Measurements from ENCODE around the gene ISCA1. TPM values are rescaled to one million over a fixed set of nuclear protein-coding genes. Genes with fewer than 3 reads are reported as not detected.

The ISCA1 gene
- total RNA-seq (10 to 100 TPM; 24.1 to 25.2 TPM), polyA plus RNA-seq (ENCODE audit: insufficient read length in 6 of 6) (10 to 100 TPM; 39.0 to 47.0 (median 40.4) TPM)
- long read RNA-seq, donor 1, transcript ISCA1-203 (4 exons, 1,958 nt): major isoform, 29 of 29 reads
- long read RNA-seq, donor 1, partial matches to known transcripts: 0 of 29 reads
- long read RNA-seq, donor 1, other reads (novel, unspliced or antisense): 0 of 29 reads
- long read RNA-seq, donor 2, transcript ISCA1-203 (4 exons, 1,958 nt): major isoform, 13 of 13 reads
- long read RNA-seq, donor 2, partial matches to known transcripts: 0 of 13 reads
- long read RNA-seq, donor 2, other reads (novel, unspliced or antisense): 0 of 13 reads
- long read RNA-seq, donor 3, transcript ISCA1-203 (4 exons, 1,958 nt): major isoform, 16 of 17 reads
- long read RNA-seq, donor 3, partial matches to known transcripts: 0 of 17 reads
- long read RNA-seq, donor 3, other reads (novel, unspliced or antisense): 0 of 17 reads
- long read RNA-seq, donor 4, transcript ISCA1-203 (4 exons, 1,958 nt): major isoform, 18 of 21 reads
- long read RNA-seq, donor 4, partial matches to known transcripts: 0 of 21 reads
- long read RNA-seq, donor 4, other reads (novel, unspliced or antisense): 3 of 21 reads
- long read RNA-seq, donor 5, transcript ISCA1-203 (4 exons, 1,958 nt): major isoform, 15 of 16 reads
- long read RNA-seq, donor 5, partial matches to known transcripts: 0 of 16 reads
- long read RNA-seq, donor 5, other reads (novel, unspliced or antisense): 0 of 16 reads
- long read RNA-seq, donor 6, transcript ISCA1-203 (4 exons, 1,958 nt): major isoform, 7 of 8 reads
- long read RNA-seq, donor 6, partial matches to known transcripts: 0 of 8 reads
- long read RNA-seq, donor 6, other reads (novel, unspliced or antisense): 0 of 8 reads
- long read RNA-seq, donor 7, transcript ISCA1-203 (4 exons, 1,958 nt): major isoform, 14 of 15 reads
- long read RNA-seq, donor 7, partial matches to known transcripts: 0 of 15 reads
- long read RNA-seq, donor 7, other reads (novel, unspliced or antisense): 0 of 15 reads
- long read RNA-seq, donor 8, transcript ISCA1-203 (4 exons, 1,958 nt): major isoform, 8 of 9 reads
- long read RNA-seq, donor 8, partial matches to known transcripts: 0 of 9 reads
- long read RNA-seq, donor 8, other reads (novel, unspliced or antisense): 0 of 9 reads
- long read RNA-seq, donor 9: 0 reads
- long read RNA-seq, donor 10, transcript ISCA1-203 (4 exons, 1,958 nt): major isoform, 9 of 12 reads
- long read RNA-seq, donor 10, partial matches to known transcripts: 0 of 12 reads
- long read RNA-seq, donor 10, other reads (novel, unspliced or antisense): 3 of 12 reads
- long read RNA-seq, donor 11, transcript ISCA1-203 (4 exons, 1,958 nt): major isoform, 13 of 16 reads
- long read RNA-seq, donor 11, partial matches to known transcripts: 0 of 16 reads
- long read RNA-seq, donor 11, other reads (novel, unspliced or antisense): 0 of 16 reads
- long read RNA-seq, donor 12, transcript ISCA1-203 (4 exons, 1,958 nt): major isoform, 6 of 7 reads
- long read RNA-seq, donor 12, partial matches to known transcripts: 0 of 7 reads
- long read RNA-seq, donor 12, other reads (novel, unspliced or antisense): 0 of 7 reads

DNA sequence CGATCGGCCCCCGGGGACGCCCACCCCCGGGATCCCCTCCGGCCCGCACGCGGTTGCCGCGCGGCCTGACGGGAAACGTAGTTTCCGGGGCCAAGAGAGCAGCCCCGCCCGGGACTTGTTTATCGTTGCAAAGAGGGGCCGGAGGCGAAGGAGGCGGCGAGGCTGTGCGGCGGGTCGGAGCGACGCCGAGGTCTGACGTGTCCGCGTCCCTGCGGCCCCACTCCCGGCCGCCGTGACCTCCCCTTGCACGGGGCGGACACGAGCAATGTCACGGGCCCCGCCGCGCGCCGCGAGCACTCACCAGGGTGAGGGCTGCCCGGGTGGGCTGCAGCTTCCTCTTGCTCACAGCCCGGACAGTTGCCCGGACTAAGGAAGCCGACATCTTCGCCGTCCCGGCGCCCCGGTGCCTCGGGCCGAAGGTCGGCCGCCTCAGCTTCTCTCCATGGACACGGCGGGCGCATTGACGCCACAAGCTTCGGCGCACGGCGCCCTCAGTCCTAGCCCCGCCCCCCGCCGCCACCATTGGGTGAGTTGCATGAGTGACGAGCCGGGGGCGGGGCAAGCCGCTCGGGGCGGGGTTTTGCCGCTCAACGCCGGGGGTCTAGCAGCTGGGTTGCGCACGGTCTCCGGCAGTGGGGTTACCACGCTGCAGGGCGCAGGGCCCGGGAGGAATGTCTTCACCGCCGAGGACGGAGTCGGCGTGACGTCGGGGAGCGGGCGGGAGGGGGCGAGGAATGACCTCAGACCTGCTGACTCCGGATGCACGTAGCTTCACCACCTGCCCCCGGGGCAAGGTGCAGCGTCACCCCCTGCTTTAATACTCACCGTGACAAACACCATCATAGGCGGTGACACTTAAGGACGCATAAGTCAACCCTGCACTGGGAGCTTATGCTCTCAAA is at the start of gene ISCA1:
TSS of gene ISCA1 (minus strand) at position 462 of the 902 bp plus-strand sequence. CDS start at position 382, 80 bp downstream.
- TF ChIP-seq, protein P1, sequence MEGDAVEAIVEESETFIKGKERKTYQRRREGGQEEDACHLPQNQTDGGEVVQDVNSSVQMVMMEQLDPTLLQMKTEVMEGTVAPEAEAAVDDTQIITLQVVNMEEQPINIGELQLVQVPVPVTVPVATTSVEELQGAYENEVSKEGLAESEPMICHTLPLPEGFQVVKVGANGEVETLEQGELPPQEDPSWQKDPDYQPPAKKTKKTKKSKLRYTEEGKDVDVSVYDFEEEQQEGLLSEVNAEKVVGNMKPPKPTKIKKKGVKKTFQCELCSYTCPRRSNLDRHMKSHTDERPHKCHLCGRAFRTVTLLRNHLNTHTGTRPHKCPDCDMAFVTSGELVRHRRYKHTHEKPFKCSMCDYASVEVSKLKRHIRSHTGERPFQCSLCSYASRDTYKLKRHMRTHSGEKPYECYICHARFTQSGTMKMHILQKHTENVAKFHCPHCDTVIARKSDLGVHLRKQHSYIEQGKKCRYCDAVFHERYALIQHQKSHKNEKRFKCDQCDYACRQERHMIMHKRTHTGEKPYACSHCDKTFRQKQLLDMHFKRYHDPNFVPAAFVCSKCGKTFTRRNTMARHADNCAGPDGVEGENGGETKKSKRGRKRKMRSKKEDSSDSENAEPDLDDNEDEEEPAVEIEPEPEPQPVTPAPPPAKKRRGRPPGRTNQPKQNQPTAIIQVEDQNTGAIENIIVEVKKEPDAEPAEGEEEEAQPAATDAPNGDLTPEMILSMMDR (IDR thresholded peaks at IDR 0.05): no peak
- ATAC-seq: peak; percentile 97
- peaks cover 0 to under 1% of the 10 kb centered on the region in 2 donors for H3K36me3 ChIP-seq

DNA sequence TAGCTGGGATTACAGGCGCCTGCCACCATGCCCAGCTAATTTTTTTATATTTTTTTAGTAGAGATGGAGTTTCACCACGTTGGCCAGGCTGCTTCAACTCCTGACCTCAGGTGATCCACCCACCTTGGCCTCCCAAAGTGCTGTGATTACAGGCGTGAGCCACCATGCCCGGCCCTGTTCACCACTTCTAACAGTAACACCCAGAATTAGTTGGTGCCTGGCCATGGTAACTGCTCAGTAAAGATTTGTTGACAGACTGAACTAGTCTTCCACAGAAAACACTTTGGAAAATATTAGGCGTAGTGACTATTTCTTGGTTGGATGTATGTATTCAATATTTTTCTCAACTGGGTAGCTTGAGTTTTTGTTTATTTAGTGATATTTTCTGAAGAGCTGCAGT is 47.8 kb upstream of the ISCA1 start:
- no peaks in the 10 kb centered on the region for H3K27me3 ChIP-seq
- no peak for ATAC-seq
- H3K36me3 ChIP-seq: peaks cover 0 to 96% of the 10 kb centered on the region in 2 donors
- intact Hi-C loops (cut with DNase I): no loop called here
- TF ChIP-seq, protein P1 (IDR thresholded peaks at IDR 0.05): no peak
- no peak for DNase-seq
- no peaks in the 10 kb centered on the region for H3K4me1 ChIP-seq
- no peak overlapping the region for H3K4me3 ChIP-seq
- no peaks in the 10 kb centered on the region for H3K9me3 ChIP-seq
- H3K27ac ChIP-seq: no peak overlapping the region

More for the DNA sequence above, at the start of gene ISCA1:
- intact Hi-C loops (cut with DNase I): no loop called here
- DNase-seq: peak; percentile 91 to 98 (median 96)
- Histone ChIP-seq H3K27ac (peak within 1 kb of the TSS; percentile 97 to 98), H3K9me3 (no peaks in the 10 kb centered on the region), H3K27me3 (no peaks in the 10 kb centered on the region), H3K4me1 (peaks cover 0 to 28% of the 10 kb centered on the region in 2 donors), H3K4me3 (peak within 1 kb of the TSS; percentile 77 to 93)

DNA sequence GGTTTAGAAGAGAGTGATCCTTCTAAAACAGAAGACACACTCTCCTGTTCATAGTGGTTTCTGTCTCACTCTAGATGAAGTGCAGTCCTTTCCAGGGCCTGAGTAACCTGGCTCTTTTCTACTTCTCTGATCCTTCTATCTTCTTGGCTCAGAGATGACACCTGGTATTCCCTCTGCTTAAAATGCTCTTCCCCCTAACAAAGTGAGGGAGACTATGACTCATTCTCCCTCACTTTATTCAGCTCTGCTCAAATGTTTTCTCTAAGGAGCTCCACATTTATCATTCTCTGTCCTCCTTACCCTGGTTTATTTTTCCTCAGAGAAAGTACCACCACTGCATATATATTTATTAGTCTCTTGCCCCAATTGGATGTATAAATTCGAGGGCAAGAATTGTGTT is 47.3 kb upstream of the ISCA1 start:
- peaks cover 0 to 96% of the 10 kb centered on the region in 2 donors for H3K36me3 ChIP-seq

More for the DNA sequence above, 47.3 kb upstream of the ISCA1 start:
- H3K9me3 ChIP-seq: no peaks in the 10 kb centered on the region
- no peak overlapping the region for H3K4me3 ChIP-seq
- intact Hi-C loops (cut with DNase I): no loop called here
- no peaks in the 10 kb centered on the region for H3K4me1 ChIP-seq
- DNase-seq (no peak), ATAC-seq (no peak)
- TF ChIP-seq, protein P1 (IDR thresholded peaks at IDR 0.05): no peak
- no peaks in the 10 kb centered on the region for H3K27me3 ChIP-seq
- no peak overlapping the region for H3K27ac ChIP-seq
